Measurements from ENCODE around the gene SDK2.

Gene SDK2

DNA sequence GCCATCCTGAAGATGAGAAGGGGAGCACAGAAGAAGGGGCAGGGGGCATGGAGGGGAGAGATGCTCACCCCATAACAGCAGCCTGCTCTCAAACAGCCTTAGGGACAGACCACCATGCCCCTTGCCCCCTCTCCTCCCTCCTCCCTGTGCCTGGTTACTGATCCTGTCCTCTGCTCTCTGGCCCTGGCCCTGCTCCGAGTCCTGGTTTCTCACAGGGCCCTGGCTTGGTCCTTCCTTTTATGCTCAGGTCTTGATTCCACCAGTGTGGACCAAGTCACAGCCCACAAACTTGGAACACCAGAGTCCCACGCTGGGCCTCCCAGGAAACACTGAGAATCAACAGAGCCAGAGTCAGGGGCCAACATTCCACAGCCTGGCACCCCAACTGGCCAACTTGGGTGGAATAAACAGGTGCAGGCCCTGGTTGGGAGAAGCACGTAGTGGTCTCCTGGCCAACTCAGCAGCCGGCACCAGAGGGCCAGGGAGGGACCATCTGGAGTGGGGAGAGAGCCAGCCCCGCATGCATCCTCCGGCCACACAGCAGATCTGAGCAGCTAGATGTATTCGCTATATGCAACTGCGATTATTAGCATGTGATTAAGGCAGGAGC is 287.6 kb downstream of the SDK2 start:
- no peak for DNase-seq

DNA sequence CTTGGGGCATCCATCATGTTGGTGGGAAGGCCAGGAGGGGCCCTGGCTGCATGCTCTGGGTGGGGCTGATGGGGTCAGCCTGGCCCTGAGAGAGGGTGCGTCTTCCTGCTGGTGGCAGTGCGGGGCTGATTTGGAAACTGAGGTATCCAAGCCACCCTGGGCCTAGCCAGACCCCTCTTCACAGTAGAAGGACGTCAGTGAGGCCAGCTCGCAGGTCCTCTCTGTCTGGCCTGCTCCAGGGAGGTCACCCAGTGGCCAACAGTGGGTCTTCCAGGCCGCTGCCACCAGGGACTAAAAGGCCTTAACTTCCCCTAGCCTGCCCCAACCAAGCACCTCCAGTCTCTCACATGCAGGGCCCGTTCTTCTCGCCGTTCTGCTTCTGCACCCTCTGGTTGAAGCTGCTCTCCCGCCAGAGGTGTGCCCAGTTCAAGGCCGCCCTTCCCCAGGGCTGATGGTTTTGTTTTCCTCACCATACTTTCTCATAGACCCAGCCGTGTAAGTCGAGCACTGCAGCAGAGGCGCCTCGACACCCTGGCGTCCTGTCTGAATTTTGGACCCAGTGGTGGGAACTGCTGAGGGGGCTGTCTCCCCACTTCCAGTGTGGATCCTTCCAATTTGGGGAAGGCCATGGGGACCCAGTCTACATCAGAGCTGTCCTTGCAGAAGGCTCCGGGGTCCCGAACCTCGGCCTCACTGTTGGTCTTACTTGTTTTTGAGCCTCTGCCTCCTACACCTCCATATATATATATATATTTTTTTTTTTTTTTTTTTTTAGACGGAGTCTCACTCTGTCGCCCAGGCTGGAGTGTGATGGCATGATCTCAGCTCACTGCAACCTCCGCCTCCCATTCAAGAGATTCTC is 289.6 kb downstream of the SDK2 start:
- no peak for DNase-seq

DNA sequence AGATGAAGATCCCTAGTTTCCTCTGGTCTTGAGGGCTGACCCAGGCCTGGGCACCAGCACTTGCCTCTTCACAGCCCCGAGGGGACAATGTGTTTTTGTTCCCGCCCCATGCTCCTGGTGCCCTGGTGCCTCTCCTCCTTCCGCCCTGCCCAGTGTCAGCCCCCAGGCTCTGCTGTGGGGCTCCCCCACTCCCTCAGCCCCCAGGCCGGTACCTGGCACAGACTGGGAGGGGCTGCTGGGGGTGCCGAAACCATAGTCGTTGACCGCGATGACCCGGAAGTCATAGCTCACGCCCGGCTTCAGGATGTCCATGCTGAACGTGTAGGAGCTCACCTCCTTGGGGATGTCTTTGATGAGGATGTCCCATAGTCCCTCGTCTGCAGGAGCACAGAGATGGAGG is 292.0 kb downstream of the SDK2 start:
- no peak for DNase-seq

- no peak for DNase-seq
These were observed 292.5 kb downstream of the SDK2 start for GRCh38 chr17:73351764-73352163.

DNA sequence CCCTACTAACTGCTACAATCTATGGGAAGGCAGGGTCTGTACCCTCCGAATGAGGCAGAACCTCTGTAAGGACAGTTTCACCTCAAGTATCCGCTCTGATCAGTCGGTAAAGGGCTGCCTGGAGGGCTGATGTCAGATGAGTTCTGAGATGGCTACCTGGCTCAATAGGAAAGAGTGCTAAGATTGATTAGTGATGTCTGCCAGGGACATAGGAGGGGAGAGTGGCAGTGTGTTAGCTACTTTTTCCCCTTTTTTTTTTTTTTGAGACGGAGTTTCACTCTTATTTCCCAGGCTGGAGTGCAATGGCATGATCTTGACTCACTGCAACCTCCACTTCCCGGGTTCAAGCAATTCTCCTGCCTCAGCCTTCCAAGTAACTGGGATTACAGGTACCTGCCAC is 293.4 kb downstream of the SDK2 start:
- no peak for DNase-seq

GRCh38 chr17:73349647-73350046 is 294.6 kb downstream of the SDK2 start:
- no peak for DNase-seq

DNA sequence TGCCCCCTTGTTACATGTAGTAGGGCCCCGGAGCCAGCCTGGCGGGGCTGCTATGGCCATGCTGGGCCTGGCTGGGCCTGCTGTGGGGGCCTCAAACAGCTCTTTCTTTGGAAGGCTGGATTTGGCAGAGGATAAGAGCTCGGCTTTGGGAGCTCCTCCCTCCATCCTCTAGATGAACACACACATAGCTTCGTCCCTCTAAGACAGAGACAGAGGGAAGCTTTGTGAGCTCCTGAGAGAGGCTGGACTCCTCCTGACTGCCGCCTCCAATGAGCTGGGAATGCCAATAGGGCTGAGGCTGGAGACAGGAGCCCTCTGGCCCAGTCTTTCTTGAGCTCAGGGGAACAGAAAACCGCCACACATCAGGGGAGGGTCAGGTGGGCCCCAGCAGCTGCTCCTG is 295.1 kb downstream of the SDK2 start:
- DNase-seq, result no peak

DNA sequence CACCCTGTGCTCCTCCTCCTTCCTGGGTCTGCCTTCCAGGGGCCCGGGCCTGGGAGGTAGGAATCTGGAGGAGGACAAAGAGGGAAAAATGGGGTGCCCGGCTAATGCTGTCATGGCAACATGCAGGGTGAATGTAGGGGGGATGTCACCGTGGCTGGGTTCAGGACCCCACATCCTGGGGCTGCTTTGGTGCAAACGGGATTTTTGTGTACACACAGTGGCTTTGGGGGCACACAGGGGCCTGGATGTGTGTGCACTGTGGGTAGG is 295.5 kb downstream of the SDK2 start:
- DNase-seq, result no peak

GRCh38 chr17:73348018-73348828 is 296.0 kb downstream of the SDK2 start:
- no peak for DNase-seq

- DNase-seq, result no peak
These were observed 296.9 kb downstream of the SDK2 start for GRCh38 chr17:73347351-73347750.

- no peak for DNase-seq
These were observed 297.6 kb downstream of the SDK2 start for GRCh38 chr17:73346501-73347162.

DNA sequence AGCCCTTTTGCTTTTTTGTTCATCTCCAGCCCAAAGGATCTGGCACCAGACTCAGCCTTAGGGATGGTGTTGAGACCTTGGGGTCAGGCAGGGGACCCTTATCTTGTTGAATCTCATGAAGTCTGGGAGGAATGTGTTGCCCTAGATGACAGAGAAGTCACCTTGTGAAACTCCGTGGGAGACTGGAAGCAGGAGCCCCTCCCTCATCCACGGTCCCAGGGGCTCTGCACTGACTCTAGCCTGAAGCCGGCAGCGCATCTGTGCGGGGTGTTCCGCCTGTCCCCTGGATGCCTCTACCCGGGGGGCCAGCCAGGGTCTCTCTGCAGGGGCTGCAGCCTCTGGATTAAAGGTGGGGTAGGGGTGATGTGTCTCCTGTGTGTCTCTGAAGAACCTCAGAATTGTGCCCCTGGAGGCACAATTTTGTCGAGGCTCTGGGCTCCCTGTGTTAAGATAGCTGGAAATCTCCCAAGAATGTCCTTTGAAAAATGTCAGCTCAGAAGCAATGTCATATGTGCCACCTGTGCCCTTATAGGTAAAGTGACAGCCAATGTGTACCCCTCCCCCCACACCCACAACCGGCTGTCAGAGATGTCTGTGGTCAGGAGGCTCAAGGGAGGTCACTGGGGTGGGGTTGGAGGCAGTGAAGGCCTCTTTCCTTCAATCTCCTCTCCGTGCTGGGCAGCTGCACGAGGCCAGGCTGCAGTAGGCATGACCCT is 300.3 kb downstream of the SDK2 start:
- DNase-seq, result no peak

DNA sequence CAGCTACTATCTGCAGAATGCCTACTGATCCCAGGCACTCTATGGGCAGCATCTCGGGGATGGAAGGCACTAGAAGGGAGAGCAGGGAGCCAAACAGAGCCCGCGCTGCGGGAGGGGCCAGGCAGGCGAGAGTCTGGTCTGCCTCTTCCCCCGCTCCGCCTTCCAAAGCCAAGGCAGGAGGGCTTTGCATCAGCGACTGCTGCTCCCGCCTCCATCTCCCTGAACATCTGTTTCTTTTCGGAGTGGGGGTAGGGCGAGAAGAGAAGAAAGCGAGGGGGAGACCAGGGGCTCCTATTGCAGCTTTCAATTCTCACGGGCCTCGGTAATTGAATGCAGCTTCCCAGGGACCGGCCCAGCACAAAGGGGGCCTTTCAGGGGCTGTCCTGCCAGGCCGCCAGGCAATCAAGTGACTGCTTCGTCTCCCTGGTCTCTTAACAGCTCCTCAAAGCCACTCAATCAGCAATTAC is 301.0 kb downstream of the SDK2 start:
- DNase-seq, result no peak

- DNase-seq, result no peak
These were observed 301.6 kb downstream of the SDK2 start for GRCh38 chr17:73342541-73343167.

DNA sequence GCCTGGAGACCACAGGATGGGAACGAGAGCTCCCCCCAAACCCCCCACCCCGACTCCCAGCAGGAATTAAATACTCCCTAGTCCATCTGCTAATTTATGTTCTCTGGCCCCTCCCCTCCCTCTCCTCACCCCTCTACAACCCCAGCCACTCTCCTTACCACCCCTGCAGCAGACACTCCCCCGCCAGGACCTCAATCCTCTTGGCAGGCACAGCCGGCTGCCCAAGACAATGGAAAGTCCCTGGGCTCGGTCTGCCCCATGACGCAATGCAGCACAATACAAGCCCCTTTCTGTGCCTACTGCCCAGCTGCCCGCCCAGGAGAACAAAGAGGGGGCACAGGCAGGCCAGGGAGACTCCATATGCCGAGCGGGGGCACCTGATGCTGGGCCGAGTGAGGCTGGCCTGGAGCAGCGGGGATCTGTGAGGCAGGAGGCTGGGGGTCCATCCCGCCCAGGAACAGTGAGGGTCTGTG is 302.2 kb downstream of the SDK2 start:
- DNase-seq, result no peak

- no peak for DNase-seq
These were observed 302.7 kb downstream of the SDK2 start for GRCh38 chr17:73341350-73342049.

GRCh38 chr17:73340093-73340596 is 304.1 kb downstream of the SDK2 start:
- DNase-seq, result no peak

DNA sequence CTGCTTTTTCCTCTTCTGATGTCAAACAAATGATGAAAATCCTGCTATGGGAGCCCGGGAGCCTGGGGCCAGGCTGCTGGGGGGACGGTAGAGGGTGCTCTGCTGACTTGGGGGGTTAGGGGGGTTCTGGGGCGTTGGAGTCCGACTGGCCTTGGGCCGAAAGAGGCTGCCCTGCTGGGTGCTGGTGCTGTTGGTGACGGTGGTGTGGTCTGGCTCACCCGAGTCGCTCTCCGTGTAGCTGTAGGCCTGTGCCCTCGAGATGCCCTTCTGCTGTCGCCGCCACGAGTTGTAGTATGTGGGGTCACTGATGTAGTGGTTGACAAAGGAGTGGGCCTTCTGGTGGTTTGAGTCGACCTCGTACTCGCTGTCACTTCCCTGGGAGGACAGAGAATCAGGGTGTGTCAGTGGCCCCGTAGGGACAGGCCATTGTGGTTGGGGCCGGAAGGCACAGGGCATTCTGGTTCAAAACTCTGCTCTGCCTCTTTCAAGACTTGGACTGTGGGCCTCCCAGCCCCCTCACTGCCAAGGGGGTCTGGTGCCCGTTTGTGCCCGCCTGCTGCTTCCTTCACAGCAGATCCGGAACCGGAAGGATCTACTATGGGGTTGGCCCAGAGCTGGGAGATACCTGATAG is 305.6 kb downstream of the SDK2 start:
- no peak for DNase-seq

DNA sequence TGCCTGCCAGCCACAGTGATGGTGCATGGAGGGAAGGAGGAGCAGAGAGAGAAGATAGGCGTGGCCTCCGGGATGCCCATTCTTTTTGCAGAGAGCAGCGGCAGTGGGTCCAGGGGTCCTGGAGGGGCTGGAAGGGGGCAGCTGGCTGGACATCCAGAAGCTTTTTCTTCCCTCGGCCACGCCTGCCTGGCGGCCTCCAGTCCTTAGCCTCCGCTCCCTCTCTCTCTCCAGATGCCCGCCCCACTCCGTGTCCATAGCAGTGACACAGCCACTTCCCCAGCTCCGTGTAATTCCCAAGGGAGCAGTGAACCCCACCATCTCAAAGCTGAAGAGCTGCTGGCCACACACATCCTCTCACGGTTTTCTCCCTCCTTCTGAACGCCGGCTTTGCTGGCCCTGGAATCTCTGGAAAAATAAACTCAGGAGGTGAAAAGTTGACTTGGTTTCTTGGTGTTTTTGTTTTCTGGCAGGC is 306.2 kb downstream of the SDK2 start:
- no peak for DNase-seq

DNA sequence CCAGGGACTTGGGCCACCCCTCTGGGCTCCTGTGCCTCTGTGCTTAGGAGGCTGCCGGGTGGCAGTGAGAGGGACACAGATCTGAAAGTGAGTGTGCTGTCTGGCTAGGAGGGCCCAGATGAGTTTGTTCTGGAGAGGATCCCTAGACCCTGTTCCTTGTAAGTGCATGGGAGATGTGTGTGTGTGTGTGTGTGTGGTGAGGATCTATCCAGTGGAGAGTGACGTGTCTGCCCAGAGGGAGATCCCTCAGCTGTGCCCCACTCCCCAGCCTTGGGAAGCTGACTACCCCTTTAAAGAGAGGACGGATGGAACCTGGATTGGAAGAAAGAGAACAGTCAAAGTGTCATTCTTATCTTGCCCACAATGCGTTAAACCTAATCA is 306.9 kb downstream of the SDK2 start:
- no peak for DNase-seq

Measured in cortex of kidney (tissue), 1 donor.